Posterior cingulate gyrus (tissue), 11 donors: ENCODE results near the gene COL6A1.

Source experiments
- DNase-seq, 10 donors: peaks; one replicate each; pipeline versions ENCODE4 v3.0.0 to v3.0.0-alpha.2; 2020 to 2021; ENCODE audit warnings: mixed read lengths in 3 of 10
- intact Hi-C: fragments of 100-400 bp; cut with DNase I; formaldehyde crosslinking; loops from one replicate; pipeline ENCODE4 v1.15.1; 2023

Gene COL6A1

GRCh38 chr21:45981151-45982091, at the start of gene COL6A1:
COL6A1 (plus strand) TSS chr21:45981770; CDS start chr21:45981851, 81 bp downstream.
- peak; percentile 33 to 95 (median 52) for DNase-seq
- intact Hi-C loops, result no loop called here

- intact Hi-C loops, result no loop called here
- peak in 2 of 10 donors; percentile 2 to 32 for DNase-seq
Observed at GRCh38 chr21:45932922-45933502, 48.6 kb upstream of the COL6A1 start.

- peak in 1 of 10 donors; percentile 54 for DNase-seq
- intact Hi-C loops, result no loop called here
Observed at GRCh38 chr21:45934085-45934484, 47.5 kb upstream of the COL6A1 start.

GRCh38 chr21:45934554-45934953, 47.0 kb upstream of the COL6A1 start:
- intact Hi-C loops, result no loop called here
- DNase-seq, result peak in 3 of 10 donors; percentile 25 to 52 (median 39)

- peak in 2 of 10 donors; percentile 31 to 33 for DNase-seq
- intact Hi-C loops, result no loop called here
Observed at GRCh38 chr21:45935628-45936027, 45.9 kb upstream of the COL6A1 start.

- intact Hi-C loops, result no loop called here
- peak in 2 of 10 donors; percentile 51 for DNase-seq
Observed at GRCh38 chr21:45937721-45938452, 43.7 kb upstream of the COL6A1 start.

GRCh38 chr21:45938453-45938755, 43.2 kb upstream of the COL6A1 start:
- intact Hi-C loops, result no loop called here
- DNase-seq, result peak in 1 of 10 donors; percentile 59

GRCh38 chr21:45938811-45939520, 42.6 kb upstream of the COL6A1 start:
- DNase-seq, result peak in 2 of 10 donors; percentile 66 to 74
- intact Hi-C loops, result no loop called here

- DNase-seq, result peak in 1 of 10 donors; percentile 66
Observed at GRCh38 chr21:45939521-45940045, 42.0 kb upstream of the COL6A1 start.

GRCh38 chr21:45940091-45940490, 41.5 kb upstream of the COL6A1 start:
- DNase-seq, result peak in 1 of 10 donors; percentile 77
- intact Hi-C loops, result no loop called here

More at GRCh38 chr21:45939521-45940045, 42.0 kb upstream of the COL6A1 start:
- intact Hi-C loops, result no loop called here

GRCh38 chr21:45940621-45941337, 40.8 kb upstream of the COL6A1 start:
- peak in 1 of 10 donors; percentile 71 for DNase-seq
- intact Hi-C loops, result no loop called here

- DNase-seq, result peak in 1 of 10 donors; percentile 3
- intact Hi-C loops, result no loop called here
Observed at GRCh38 chr21:45941338-45941710, 40.2 kb upstream of the COL6A1 start.

GRCh38 chr21:45941717-45942546, 39.6 kb upstream of the COL6A1 start:
- peak in 1 of 10 donors; percentile 77 for DNase-seq
- intact Hi-C loops, result no loop called here

- intact Hi-C loops, result no loop called here
- DNase-seq, result peak in 2 of 10 donors; percentile 52 to 67
Observed at GRCh38 chr21:45942755-45943629, 38.6 kb upstream of the COL6A1 start.

GRCh38 chr21:45943630-45944540, 37.7 kb upstream of the COL6A1 start:
- peak in 1 of 10 donors; percentile 59 for DNase-seq
- intact Hi-C loops, result no loop called here

- intact Hi-C loops, result no loop called here
Observed at GRCh38 chr21:45944601-45945000, 37.0 kb upstream of the COL6A1 start.

More at GRCh38 chr21:45944601-45945000, 37.0 kb upstream of the COL6A1 start:
- peak in 1 of 10 donors; percentile 77 for DNase-seq
